Smooth muscle cell (in vitro differentiated cells): ENCODE results near the gene PPP1R15B. TPM values are rescaled to one million over a fixed set of nuclear protein-coding genes. Genes with fewer than 3 reads are reported as not detected.

Experiments
- DNase-seq: peaks from one replicate; lab custom pipeline; 2025; ENCODE audit not compliant: unreplicated experiment; lab: John Stamatoyannopoulos, UW
- H2AFZ ChIP-seq: fragments of 200-600 bp; sonication (generic); 2 replicates; pipeline ENCODE4 v1.6.0; 2016; ENCODE audit warnings: antibody characterized with exemption, low read depth, mild to moderate bottlenecking
- H3F3A ChIP-seq: fragments of 200-600 bp; sonication (generic); 2 replicates; pipeline ENCODE4 v1.6.0; 2017; ENCODE audit warnings: antibody characterized with exemption, low read depth
- H3K27ac ChIP-seq: fragments of 200-600 bp; sonication (generic); 2 replicates; pipeline ENCODE4 v1.5.1; 2016; ENCODE audit warnings: low read depth, mild to moderate bottlenecking
- H3K27me3 ChIP-seq: fragments of 200-600 bp; sonication (generic); 2 replicates; pipeline ENCODE4 v1.6.1; 2016; ENCODE audit warnings: low read depth, mild to moderate bottlenecking
- H3K36me3 ChIP-seq: fragments of 200-600 bp; sonication (generic); 2 replicates; pipeline ENCODE4 v1.5.1; 2016; ENCODE audit warnings: low read depth
- H3K4me1 ChIP-seq: fragments of 200-600 bp; sonication (generic); 2 replicates; pipeline ENCODE4 v1.5.1; 2016; ENCODE audit warnings: low read depth
- H3K4me2 ChIP-seq: fragments of 200-600 bp; sonication (generic); 2 replicates; pipeline ENCODE4 v1.6.0; 2016; ENCODE audit warnings: mild to moderate bottlenecking
- H3K4me3 ChIP-seq: fragments of 200-600 bp; sonication (generic); 2 replicates; pipeline ENCODE4 v1.5.1; 2016; ENCODE audit warnings: mild to moderate bottlenecking
- H3K79me2 ChIP-seq: fragments of 200-600 bp; sonication (generic); 2 replicates; pipeline ENCODE4 v1.6.0; 2016; ENCODE audit warnings: low read depth, mild to moderate bottlenecking
- H3K9ac ChIP-seq: fragments of 200-600 bp; sonication (generic); 2 replicates; pipeline ENCODE4 v1.6.0; 2016; ENCODE audit warnings: low read depth
- H3K9me3 ChIP-seq: fragments of 200-600 bp; sonication (generic); replicated peaks from 2 replicates; pipeline ENCODE4 v1.5.1; 2016; ENCODE audit warnings: low read depth
- H4K20me1 ChIP-seq: fragments of 200-600 bp; sonication (generic); 2 replicates; pipeline ENCODE4 v1.6.0; 2016; ENCODE audit warnings: low read depth
- WGBS: methylation state at CpG from one replicate; pipeline ENCODE4 v1.1.7; 2016; ENCODE audit warnings: low lambda C conversion rate; 5-methylcytosine and 5-hydroxymethylcytosine counted together
- polyA plus RNA-seq: library from polyadenylated mRNA; unstranded; fragments of >200 nt; fragmentation: Nextera tagmentation; extraction: Ambion mirVana; gene quantifications from 2 replicates; pipeline ENCODE4 v1.2.1, GENCODE V29; 2016
- total RNA-seq: library from RNA; depleted of rRNA; stranded (reverse); fragments of >200 nt; gene quantifications from 2 replicates; pipeline ENCODE4 v1.2.3, GENCODE V29; 2014
- TF ChIP-seq, protein P1 (sequence below): fragments of 200-600 bp; sonication (generic); IDR thresholded peaks from 2 replicates; pipeline ENCODE4 v1.5.1; 2017; ENCODE audit warnings: borderline replicate concordance, mild to moderate bottlenecking, antibody characterized with exemption; ENCODE audit not compliant: insufficient read depth, poor library complexity, severe bottlenecking

Gene PPP1R15B
- total and polyA plus RNA-seq, 2 experiments from 2014 or later: 24.1 to 74.8 TPM

DNA sequence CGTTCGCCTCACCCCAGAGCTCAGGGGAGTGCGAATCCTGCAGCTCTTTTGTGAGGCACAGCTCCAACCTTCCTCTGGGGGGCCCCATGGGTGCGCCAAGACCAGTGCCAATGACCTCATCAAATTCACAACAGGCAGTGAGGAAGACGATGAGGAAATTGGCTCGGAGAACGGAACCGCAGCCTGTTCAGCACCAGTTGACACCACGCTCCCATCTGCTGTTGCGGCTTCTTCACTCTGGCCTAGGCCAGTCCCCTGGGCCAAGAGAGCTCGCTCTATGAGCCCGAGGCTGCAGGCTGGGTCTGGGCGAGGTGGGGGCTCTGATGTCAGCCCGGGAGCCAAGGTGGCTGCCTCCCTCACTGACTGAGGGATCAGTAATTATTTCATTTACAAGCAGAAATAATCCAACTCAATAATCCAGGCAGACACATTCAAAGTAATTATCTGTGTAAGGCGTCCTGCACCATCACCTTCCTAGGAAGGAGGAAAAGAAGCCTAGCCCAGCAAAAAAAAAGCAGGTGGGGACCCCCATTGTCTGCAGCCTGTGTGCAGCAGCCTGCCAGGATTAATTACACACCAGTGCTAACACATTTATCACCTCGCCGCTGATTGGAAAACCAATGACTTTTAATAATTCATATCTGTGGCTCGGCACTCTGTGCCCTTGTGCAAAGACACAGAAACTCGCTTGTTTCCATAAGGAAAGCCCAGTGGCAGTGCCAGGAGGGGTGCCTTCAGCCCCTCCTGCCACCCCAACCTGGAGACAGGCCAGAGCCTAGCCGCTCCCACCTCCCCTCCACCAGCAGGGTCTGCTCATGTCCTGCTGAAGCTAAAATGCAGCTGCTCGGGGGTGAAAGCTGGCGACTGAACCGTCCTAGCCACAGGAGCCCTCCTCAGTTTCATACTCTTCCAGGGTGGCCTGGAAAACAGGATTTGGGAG lies 53.8 kb downstream of the PPP1R15B start:
- Histone ChIP-seq H4K20me1 (no peaks in the 10 kb centered on the region), H2AFZ (no peak overlapping the region), H3K27me3 (no peaks in the 10 kb centered on the region), H3K27ac (no peak overlapping the region), H3F3A (no peaks in the 10 kb centered on the region), H3K4me1 (peaks cover 17% of the 10 kb centered on the region), H3K4me2 (no peak overlapping the region), H3K9me3 (no peaks in the 10 kb centered on the region), H3K36me3 (no peaks in the 10 kb centered on the region), H3K79me2 (no peaks in the 10 kb centered on the region), H3K9ac (no peak overlapping the region), H3K4me3 (no peak overlapping the region)
- no peak for DNase-seq
- TF ChIP-seq, protein P1, sequence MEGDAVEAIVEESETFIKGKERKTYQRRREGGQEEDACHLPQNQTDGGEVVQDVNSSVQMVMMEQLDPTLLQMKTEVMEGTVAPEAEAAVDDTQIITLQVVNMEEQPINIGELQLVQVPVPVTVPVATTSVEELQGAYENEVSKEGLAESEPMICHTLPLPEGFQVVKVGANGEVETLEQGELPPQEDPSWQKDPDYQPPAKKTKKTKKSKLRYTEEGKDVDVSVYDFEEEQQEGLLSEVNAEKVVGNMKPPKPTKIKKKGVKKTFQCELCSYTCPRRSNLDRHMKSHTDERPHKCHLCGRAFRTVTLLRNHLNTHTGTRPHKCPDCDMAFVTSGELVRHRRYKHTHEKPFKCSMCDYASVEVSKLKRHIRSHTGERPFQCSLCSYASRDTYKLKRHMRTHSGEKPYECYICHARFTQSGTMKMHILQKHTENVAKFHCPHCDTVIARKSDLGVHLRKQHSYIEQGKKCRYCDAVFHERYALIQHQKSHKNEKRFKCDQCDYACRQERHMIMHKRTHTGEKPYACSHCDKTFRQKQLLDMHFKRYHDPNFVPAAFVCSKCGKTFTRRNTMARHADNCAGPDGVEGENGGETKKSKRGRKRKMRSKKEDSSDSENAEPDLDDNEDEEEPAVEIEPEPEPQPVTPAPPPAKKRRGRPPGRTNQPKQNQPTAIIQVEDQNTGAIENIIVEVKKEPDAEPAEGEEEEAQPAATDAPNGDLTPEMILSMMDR: no peak
- 85% methylated on average over 23 of the region's 23 CpGs for WGBS

DNA sequence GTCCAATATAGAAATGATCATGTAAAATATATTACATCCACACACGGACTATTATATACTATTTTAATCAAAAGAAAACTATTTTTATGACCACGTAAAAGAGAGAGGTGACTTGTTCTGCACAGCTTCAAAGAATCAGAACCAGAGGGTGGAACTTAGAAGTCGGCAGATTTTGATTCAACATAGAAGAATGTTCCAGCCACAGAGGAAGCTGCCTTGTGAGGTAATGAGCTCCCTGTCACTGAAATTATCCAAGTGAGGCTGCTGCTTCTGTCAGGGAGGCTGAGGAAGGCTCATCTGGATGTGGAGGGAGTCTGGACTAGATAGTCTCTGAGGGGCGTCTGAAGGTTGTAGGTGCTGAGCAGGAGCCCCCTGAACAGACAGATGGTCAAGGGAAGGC lies 54.6 kb downstream of the PPP1R15B start:
- H3K79me2 ChIP-seq: no peaks in the 10 kb centered on the region
- no peaks in the 10 kb centered on the region for H3K36me3 ChIP-seq
- H3K4me2 ChIP-seq: no peak overlapping the region
- no peaks in the 10 kb centered on the region for H3K9me3 ChIP-seq
- 71% methylated on average over 4 of the region's 4 CpGs for WGBS
- DNase-seq: no peak
- no peak overlapping the region for H2AFZ ChIP-seq
- H3K9ac ChIP-seq: no peak overlapping the region
- H3F3A ChIP-seq: no peaks in the 10 kb centered on the region
- no peak overlapping the region for H3K4me3 ChIP-seq
- H3K27me3 ChIP-seq: no peaks in the 10 kb centered on the region
- H3K4me1 ChIP-seq: peaks cover 17% of the 10 kb centered on the region
- TF ChIP-seq, protein P1: no peak
- no peak overlapping the region for H3K27ac ChIP-seq
- H4K20me1 ChIP-seq: no peaks in the 10 kb centered on the region

DNA sequence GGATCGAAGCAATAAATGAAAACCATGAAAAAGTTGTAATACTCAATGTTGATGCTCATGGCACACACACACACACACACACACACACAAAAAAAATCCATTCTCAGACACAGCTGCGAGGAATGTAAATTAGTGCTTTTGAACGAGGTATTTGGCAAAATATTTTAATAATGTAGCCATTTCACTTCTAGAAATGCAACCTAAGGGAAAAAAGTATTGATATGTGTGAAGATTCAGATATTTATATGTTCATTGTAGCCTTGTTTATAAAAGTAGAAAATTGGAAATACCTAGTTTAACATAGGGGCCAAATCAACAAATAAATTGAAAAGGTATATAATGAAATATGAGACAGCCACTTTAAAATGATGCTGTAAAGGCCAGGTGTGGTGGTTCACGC lies 55.7 kb downstream of the PPP1R15B start:
- Histone ChIP-seq H3F3A (no peaks in the 10 kb centered on the region), H3K4me1 (peaks cover 17% of the 10 kb centered on the region), H4K20me1 (no peaks in the 10 kb centered on the region), H3K4me3 (no peak overlapping the region), H3K27me3 (no peaks in the 10 kb centered on the region), H3K79me2 (no peaks in the 10 kb centered on the region), H3K9ac (no peak overlapping the region), H3K27ac (no peak overlapping the region), H3K4me2 (no peak overlapping the region), H3K9me3 (no peaks in the 10 kb centered on the region), H2AFZ (no peak overlapping the region), H3K36me3 (no peaks in the 10 kb centered on the region)
- TF ChIP-seq, protein P1: no peak
- WGBS: 91% methylated on average over 4 of the region's 4 CpGs
- DNase-seq: no peak
